Measurements from ENCODE around the gene RALGPS2. TPM values are rescaled to one million over a fixed set of nuclear protein-coding genes. Genes with fewer than 3 reads are reported as not detected.

RALGPS2 gene
- total and polyA plus RNA-seq, 2 of the 8 experiments (the other 6 are each of a cell fraction or from before 2014, with no cell fraction given), result 6.7 to 38.0 TPM

- TF ChIP-seq SIN3A (conservative IDR thresholded peaks at IDR 0.05 in 1 of 2, IDR thresholded peaks at IDR 0.05 in 1 of 2; ENCODE audit: low read depth in 1 of 2, low read length in 2 of 2), result no peak
These were observed 213.9 kb downstream of the RALGPS2 start (continued) for GRCh38 chr1:178938959-178939317.
